ENCODE measurements around the gene TOX2.

TOX2 gene

DNA sequence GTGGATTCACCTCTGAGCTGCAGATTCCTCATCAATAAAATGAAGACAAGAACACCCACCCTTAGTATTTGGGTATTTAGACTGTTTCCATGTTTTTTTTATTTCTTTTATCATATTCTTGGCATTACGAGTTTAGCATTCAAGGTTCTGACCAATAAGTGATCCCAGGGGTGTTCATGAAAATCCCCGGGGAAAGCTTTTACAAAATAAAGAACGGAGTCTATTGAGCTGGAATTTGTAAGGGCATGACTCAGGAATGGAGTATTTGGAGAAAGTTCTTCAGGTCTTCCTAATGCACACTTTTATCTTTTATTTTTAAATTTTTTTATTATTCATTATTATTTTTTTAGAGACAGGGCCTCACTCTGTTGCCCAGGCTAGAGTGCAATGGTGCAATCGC, 19.4 kb upstream of the TOX2 start:
- DNase-seq (ENCODE audit: low read depth) = no peak
- H3K4me3 ChIP-seq (ENCODE audit: low read depth, low read length) = no peak overlapping the region
- in situ Hi-C loops (cut with HindIII; ENCODE audit: low sequenced_read_pairs) = no loop called here
- TF ChIP-seq, protein P1, sequence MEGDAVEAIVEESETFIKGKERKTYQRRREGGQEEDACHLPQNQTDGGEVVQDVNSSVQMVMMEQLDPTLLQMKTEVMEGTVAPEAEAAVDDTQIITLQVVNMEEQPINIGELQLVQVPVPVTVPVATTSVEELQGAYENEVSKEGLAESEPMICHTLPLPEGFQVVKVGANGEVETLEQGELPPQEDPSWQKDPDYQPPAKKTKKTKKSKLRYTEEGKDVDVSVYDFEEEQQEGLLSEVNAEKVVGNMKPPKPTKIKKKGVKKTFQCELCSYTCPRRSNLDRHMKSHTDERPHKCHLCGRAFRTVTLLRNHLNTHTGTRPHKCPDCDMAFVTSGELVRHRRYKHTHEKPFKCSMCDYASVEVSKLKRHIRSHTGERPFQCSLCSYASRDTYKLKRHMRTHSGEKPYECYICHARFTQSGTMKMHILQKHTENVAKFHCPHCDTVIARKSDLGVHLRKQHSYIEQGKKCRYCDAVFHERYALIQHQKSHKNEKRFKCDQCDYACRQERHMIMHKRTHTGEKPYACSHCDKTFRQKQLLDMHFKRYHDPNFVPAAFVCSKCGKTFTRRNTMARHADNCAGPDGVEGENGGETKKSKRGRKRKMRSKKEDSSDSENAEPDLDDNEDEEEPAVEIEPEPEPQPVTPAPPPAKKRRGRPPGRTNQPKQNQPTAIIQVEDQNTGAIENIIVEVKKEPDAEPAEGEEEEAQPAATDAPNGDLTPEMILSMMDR (IDR thresholded peaks at IDR 0.05; ENCODE audit: low read depth, low read length, missing control alignments) = no peak

DNA sequence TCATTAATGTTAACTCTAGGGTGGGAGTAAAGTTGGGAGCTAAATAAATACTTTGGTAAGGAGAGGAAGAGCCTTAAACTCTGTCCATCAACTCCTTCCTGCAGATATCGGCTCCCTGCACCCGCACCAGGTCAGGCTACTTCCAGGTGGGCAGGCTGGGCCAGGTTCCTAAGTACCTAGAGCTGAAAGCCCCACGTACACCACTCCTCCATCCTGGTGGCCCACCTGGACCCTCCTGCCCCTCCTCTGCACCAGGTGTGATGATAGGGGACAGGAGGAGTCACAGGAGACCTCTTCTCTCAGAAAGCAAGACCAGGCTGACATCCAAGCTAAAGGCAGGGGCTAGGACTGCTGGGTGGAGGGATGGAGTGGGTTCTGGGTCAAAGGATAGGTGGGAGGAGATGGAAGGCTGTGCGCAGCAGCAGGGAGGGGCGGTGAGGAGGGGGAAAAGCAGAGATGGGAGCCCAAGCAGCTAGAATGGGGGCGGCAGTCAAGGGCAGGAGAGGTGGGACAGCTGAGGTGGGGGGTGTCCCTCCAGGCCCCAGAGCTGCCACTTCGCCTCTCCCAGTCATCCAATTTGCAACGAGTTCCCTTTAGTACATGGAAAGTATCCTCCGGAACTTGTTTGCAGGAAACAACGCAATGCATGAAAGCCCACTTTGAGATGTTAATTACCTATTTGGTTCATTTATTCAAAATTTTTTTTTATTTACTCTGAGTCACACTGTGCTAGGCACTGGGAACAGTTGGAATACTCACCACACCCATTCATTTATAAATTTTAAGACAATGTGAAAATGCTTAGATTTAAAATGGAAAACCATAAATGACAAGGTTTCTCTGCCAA, 15.2 kb upstream of the TOX2 start:
- TF ChIP-seq, protein P1 (IDR thresholded peaks at IDR 0.05; ENCODE audit: low read depth, low read length, missing control alignments) = no peak
- DNase-seq (ENCODE audit: low read depth) = no peak
- H3K4me3 ChIP-seq (ENCODE audit: low read depth, low read length) = no peak overlapping the region
- in situ Hi-C loops (cut with HindIII; ENCODE audit: low sequenced_read_pairs) = no loop called here

DNA sequence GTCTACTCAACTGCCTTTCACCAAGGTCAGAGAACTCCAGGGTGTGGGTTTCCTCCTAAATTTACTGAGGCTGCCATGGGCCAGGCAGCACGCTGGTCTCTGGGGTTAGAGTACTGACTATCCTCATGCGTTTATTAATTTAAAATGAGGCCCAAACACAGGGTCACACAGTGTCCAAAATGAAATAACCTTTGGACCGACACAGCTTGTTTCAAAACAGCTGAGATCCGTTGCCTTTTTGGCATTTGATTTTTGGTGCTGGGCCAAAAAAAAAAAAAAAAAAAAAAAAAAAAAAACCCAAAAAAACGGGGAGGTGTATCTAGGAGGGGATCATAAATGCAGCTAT, 14.6 kb upstream of the TOX2 start:
- TF ChIP-seq, protein P1 (IDR thresholded peaks at IDR 0.05; ENCODE audit: low read depth, low read length, missing control alignments) = no peak
- no peak overlapping the region for H3K4me3 ChIP-seq (ENCODE audit: low read depth, low read length)
- no peak for DNase-seq (ENCODE audit: low read depth)
- in situ Hi-C loops (cut with HindIII; ENCODE audit: low sequenced_read_pairs) = no loop called here

DNA sequence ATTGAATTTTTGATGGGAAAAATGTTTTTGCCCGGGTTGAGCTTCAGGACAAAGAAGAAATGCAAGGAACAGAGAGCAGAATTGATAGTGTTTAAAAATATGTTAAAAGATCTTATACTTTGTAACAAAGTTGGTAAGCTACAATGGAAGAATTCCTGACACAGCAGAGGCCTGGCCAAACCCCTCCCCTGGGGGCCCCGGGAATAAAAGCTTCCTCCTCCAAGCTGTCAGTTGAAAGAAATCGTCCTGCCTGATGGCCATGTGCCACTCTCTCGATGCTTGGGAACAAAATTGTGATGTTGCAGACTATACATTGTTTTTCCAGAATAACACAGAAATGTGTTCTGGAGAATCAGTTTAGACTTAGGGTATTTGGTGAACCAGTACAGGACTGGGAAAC, 14.2 kb upstream of the TOX2 start:
- no peak for DNase-seq (ENCODE audit: low read depth)
- TF ChIP-seq, protein P1 (IDR thresholded peaks at IDR 0.05; ENCODE audit: low read depth, low read length, missing control alignments) = no peak
- in situ Hi-C loops (cut with HindIII; ENCODE audit: low sequenced_read_pairs) = no loop called here

DNA sequence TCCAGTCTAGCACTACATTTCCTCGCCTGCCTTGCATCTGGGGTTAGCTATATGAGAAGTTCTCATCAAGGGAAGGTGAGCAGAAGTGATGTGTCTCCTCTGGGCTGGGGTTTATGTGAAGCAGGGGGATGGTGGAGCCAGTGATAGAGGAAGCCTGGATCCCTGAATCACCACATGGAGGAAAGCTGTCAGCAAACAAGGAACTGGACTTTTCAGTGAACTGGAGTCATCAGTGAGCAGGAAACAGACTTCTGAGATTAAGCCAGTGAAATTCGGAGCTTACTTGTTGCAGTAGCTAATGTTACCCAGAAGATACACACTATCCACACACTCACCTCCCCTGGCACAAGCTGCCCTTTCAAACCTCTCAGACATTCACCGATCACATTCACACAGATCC, 13.4 kb upstream of the TOX2 start:
- TF ChIP-seq, protein P1 (IDR thresholded peaks at IDR 0.05; ENCODE audit: low read depth, low read length, missing control alignments) = no peak
- in situ Hi-C loops (cut with HindIII; ENCODE audit: low sequenced_read_pairs) = no loop called here
- no peak for DNase-seq (ENCODE audit: low read depth)
- H3K4me3 ChIP-seq (ENCODE audit: low read depth, low read length) = no peak overlapping the region

More for the DNA sequence above, 14.2 kb upstream of the TOX2 start:
- H3K4me3 ChIP-seq (ENCODE audit: low read depth, low read length) = no peak overlapping the region

DNA sequence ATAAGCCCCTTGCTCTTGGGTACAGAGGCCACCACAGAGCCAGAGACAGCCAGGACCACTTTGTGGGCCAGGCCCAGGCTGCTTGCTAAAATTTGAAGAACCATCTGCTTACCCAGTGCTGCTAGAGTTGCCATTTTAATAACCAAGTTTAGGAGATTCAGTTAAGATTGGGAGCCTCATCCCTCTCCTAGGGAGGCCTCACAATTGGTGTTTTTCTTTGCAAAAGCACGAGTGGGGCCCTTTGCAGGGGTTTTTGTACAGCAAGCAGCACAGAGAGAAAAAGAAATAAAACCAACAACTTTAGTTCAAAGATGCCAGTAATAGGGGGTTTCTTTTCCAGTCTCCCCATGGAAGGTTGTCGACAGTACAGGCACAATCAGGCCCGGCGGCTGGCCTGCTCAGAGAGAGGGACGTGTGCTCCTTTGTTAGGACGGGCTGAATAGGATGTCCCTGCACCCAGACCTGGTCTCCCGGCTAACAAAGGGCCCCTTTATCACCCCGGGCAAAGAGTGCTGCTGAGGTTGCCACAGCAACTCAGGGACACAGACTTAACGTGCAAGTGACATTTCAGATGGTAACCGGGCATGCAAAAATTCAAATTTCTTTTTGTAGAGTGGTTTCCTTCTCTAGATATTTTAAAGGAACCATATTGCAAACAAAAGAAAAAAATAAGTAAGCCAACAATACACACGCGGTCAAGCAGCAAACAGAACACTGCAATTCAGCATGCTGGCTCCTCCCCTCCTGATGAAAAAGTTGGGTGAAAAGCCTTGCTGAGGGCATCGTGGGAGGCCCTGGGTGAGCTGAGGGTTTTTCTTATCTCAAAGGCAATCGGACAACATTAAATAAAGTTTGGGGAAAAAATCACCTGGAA, 10.5 kb upstream of the TOX2 start:
- DNase-seq (ENCODE audit: low read depth) = no peak
- in situ Hi-C loops (cut with HindIII; ENCODE audit: low sequenced_read_pairs) = no loop called here
- TF ChIP-seq, protein P1 (IDR thresholded peaks at IDR 0.05; ENCODE audit: low read depth, low read length, missing control alignments) = no peak
- H3K4me3 ChIP-seq (ENCODE audit: low read depth, low read length) = no peak overlapping the region

Measured in astrocyte of the cerebellum (primary cell).